GOT3 (cell line): Measurements from ENCODE around the gene SLC35G3.
"Not testable (repeated sequence)": the region's sequence is repeated elsewhere in the genome, so short reads cannot be mapped to it uniquely, and the experiment has no call there.

ENCODE experiments used
- DNase-seq: peaks from one replicate; lab custom pipeline; 2025; ENCODE audit warnings: mixed read lengths; lab: John Stamatoyannopoulos, UW

SLC35G3 gene

DNA sequence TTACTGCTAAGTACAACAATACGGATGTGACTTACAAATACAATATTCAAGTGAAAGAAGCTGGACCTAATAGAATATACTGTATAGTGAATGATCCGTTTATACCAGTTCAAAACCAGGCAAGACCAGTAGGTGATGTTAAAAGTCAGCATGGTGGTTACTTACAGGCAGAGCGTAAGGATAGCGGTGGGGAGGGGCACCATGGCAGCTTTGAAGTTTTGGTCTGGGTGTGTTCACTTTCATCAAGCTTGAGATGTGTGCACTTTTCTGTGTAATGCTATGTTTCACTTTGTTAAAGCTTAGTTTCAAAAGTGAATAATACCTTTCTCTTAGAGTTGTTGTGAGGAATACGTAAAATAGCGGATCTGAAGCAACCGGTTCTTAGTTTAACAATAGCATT, 16.5 kb upstream of the SLC35G3 start:
- no peak for DNase-seq

DNA sequence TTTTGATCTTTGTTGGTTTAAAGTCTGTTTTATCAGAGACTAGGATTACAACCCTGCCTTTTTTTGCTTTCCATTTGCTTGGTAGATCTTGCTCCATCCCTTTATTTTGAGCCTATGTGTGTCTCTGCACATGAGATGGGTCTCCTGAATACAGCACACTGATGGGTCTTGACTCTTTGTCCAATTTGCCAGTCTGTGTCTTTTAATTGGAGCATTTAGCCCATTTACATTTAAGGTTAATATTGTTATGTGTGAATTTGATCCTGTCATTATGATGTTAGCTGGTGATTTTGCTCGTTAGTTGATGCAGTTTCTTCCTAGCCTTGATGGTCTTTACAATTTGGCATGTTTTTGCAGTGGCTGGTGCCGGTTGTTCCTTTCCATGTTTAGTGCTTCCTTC, 8.4 kb upstream of the SLC35G3 start:
- not testable (repeated sequence) for DNase-seq

DNA sequence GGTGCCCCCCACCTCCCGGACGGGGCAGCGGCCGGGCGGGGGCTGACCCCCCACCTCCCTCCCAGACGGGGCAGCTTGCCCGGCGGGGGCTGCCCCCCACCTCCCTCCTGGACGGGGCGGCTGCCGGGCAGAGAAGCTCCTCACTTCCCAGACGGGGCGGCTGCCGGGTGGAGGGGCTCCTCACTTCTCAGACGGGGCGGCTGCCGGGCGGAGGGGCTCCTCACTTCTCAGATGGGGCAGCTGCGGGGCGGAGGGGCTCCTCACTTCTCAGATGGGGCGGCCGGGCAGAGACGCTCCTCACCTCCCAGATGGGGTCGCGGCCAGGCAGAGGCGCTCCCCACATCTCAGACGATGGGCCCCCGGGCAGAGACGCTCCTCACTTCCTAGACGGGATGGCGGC, 869 bp upstream of the SLC35G3 start:
- DNase-seq: not testable (repeated sequence)

DNA sequence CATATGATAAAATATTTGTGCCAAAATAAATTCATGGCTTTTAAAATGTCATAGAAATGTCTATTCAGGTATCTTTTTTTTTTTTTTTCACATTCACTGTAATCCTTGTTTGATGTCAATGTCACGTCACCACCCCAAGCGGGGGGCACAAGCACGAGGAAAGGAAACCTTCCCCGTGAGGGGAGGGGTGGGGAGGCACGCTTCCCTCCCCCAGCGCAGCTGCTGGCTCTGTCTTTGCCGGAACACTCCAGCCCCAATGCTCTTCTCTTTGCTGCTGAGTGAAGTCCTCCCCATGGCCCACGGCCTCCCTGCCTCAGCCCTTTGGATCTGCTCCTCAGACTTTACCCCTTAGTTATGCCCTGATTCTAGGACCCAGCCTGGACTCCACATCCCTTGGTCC, 1.5 kb downstream of the SLC35G3 start:
- DNase-seq: no peak

- DNase-seq: no peak
Measured at GRCh38 chr17:35191001-35191695, 3.0 kb downstream of the SLC35G3 start.

- no peak for DNase-seq
Measured at GRCh38 chr17:35189291-35189690, 4.9 kb downstream of the SLC35G3 start.

DNA sequence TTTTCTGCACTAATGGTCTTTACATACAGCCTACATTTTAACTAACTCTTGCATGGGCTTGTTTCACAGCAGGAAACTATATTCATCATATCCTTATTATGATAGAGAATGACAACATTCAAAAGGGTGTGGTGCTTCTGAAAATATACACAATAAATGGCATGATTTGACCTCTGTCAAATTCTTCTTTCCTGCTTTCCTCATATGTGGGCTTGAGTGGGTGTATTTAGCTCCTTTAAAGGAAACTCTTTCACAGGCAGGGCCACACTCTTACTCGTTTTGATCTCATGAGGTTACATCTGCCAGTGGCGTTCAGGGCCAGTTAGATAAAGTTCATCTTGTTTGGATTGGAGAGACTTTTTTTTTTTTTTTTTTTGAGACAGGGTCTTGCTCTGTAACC, 6.1 kb downstream of the SLC35G3 start:
- no peak for DNase-seq

DNA sequence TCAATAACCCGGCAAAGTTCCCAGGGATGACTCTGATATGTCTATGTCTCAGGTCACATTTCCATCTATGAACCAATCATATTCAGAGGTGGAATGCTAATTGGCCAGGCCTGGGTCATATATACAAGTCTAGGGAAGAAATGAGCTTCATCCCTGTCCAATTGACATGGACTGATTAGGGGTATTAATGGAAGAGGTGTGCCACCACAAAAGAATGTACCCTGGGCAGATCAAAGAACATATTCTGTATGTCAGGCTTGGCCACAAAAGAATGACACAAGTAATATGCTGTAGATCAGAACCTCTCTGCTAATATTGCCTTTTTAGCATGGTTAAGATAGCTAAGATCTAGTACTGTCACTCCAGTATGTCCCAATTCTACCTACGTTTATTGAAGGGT, 6.7 kb downstream of the SLC35G3 start:
- no peak for DNase-seq

GRCh38 chr17:35185849-35186248, 8.3 kb downstream of the SLC35G3 start:
- DNase-seq: no peak

GRCh38 chr17:35184274-35184673, 9.9 kb downstream of the SLC35G3 start:
- DNase-seq: no peak

- no peak for DNase-seq
Measured at GRCh38 chr17:35183332-35183731, 10.9 kb downstream of the SLC35G3 start.

DNA sequence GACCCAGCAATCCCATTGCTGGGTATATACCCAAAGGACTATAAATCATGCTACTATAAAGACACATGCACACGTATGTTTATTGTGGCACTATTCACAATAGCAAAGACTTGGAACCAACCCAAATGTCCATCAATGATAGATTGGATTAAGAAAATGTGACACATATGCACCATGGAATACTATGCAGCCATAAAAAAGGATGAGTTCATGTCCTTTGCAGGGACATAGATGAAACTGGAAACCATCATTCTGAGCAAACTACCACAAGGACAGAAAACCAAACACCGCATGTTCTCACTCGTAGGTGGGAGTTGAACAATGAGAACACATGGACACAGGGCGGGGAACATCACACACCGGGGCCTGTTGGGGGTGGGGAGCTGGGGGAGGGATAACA, 14.8 kb downstream of the SLC35G3 start:
- not testable (repeated sequence) for DNase-seq

- no peak for DNase-seq
Measured at GRCh38 chr17:35176897-35177296, 17.3 kb downstream of the SLC35G3 start.

DNA sequence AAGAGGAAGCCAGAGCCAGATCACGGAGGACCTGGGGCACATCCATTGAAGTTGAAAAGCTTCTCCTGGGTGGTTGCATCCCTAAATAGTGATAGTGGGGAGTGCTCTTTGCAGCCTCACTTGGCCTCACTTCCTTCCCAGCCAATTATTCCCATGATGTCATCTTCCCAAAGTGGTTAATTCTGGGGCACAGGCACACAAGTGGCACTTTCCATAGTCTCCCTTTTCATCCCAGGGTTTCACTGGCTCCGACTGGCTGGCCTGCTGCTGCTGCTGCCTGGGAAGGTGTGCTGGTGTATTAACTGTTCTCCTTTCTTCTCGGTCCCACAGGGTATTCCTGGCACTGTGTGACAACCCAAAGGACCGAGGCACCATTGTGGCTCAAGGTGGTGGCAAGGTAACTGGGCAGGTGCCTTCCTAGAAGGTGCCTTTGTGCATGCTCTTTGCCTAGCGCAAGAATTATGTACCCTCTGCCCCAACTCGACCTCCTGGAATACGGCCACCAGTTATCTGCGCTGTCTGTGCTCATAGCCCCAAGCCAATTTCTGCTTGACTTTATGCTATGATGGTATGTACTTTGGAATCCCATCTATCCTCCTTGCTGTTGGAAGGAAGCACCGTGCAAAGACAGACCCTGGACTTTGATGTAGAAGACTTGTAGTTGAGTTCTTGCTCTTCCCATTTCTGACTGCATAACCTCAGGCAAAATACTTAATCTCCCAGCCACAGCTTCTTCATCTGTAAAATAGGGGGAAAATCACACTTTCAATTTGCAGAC, 18.4 kb downstream of the SLC35G3 start:
- no peak for DNase-seq

DNA sequence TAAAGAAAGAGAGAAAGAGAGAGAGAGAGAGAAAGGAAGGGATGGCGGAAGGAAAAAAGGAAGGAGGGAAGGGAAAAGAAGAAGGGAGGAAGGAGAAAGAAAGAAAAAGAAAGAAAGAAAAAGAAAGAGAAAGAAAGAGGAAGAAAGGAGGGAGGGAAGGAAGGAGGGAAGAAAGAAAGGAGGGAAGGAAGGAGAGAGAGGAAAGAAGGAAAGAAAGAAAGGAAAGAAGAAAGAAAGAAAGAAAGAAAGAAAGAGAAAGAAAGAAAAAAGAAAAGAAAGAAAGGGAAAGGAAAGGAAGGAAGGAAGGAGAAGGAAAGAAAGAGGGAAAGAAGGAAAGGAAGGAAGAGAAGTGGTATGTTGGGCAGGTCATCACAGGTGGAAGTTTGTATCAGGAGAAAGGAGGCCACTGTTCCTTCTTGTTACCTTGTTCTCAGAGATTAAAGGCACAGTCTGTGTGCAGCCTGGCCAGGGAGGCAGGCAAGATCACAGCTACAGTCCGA, 19.3 kb downstream of the SLC35G3 start:
- no peak for DNase-seq

DNA sequence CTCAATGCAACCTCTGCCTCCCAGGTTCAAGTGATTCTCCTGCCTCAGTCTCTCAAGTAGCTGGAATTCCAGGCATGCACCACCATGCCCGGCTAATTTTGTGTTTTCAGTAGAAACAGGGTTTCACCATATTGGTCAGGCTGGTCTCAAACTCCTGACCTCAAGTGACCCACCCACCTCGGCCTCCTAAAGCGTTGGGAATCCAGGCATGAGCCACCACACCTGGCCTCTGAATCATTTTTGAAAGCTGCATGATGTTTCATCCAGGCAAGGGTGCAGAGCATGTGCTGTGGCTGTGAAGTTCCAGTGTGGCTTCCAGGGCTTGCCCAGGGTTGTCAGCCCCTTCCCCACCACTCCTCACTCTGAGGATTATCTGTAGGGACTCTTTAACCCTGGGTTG, 21.9 kb downstream of the SLC35G3 start:
- DNase-seq: not testable (repeated sequence)

DNA sequence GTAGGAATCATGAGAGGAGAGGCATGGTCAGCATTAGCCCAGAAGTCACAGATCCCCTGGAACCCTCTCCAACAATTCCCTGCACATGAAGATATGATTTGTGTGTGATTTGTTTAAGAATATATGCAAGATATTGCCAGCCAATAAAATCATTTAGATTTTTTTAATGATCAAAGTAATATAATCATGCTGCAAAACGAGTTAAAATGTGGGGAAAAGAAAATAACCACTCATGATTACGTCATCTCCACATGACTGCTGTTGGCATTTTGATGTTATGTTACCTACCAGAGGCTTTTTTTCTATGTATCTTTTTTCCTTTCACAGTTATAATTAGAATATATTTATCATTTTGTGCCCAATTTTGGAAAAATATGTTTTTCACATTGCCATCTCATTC, 22.4 kb downstream of the SLC35G3 start:
- no peak for DNase-seq

GRCh38 chr17:35170968-35171771, 23.0 kb downstream of the SLC35G3 start:
- no peak for DNase-seq

DNA sequence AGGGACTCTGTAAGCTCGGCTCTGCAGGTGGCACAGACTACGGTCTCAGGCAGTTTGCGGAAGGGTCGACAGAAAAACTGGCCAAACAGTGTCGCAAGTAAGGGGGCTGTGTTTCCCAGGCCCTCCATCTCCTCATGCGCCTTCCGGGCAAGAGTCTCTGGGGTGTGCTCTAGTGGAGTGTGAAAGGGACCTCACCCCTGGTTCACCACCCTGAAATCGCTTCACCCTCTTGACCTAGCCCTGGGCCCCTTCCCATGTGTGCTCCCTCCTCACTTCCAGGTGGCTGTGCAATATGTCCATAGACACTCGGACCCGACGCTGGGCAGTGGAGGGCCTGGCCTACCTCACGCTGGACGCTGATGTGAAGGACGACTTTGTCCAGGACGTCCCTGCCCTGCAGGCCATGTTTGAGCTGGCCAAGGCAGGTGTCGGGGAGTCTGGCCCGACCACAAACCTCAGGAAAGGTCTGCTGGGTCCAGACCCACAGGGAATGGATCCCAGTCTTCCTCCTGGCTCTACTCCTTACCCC, 24.3 kb downstream of the SLC35G3 start:
- no peak for DNase-seq

DNA sequence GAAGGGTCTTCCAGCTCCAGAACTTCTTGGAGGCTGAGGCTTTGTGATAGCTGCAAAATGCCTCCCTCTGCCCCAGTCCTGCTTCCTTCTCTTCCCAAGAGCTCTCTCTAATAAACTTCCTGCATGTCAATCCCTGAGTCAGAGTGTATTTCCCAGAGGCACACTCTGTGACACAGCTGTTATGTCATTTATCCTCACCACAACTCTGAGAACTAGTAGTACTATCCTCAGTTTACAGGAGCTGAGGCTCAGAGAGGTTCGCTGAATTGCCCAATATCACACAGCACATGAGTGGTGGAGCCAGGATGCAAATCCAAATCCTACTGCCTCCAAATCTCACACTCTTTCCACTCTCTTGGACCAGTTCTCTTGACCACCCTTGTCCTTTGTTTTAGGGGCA, 26.5 kb downstream of the SLC35G3 start:
- no peak for DNase-seq

GRCh38 chr17:35167046-35167445, 27.1 kb downstream of the SLC35G3 start:
- DNase-seq: no peak

DNA sequence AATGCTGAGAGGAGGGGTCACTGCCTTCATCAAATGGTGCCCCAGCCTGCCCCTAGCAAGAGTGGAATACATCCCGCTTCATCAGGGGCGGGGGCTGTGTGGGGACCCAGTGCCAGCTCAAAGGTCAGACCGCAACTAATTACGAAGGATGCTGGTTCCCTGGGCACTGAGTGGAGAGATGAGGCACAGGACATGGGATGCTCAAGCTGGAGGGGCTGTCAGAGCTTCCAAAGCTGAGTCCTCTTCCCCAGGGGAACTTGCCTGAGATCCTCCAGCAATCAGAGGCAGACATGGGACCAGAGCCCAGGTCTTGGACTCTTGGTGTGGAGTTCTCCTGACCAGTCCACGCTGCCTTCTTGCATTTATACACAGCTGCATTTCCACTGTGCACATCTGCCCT, 27.7 kb downstream of the SLC35G3 start:
- no peak for DNase-seq
